SIG-M5 (cell line): ENCODE measurements around the gene SLC35G4.
"Not testable (repeated sequence)": the region's sequence is repeated elsewhere in the genome, so short reads cannot be mapped to it uniquely, and the experiment has no call there.

Source experiments
- DNase-seq: peaks from one replicate; lab custom pipeline; 2025; lab: John Stamatoyannopoulos, UW

The SLC35G4 gene

DNA sequence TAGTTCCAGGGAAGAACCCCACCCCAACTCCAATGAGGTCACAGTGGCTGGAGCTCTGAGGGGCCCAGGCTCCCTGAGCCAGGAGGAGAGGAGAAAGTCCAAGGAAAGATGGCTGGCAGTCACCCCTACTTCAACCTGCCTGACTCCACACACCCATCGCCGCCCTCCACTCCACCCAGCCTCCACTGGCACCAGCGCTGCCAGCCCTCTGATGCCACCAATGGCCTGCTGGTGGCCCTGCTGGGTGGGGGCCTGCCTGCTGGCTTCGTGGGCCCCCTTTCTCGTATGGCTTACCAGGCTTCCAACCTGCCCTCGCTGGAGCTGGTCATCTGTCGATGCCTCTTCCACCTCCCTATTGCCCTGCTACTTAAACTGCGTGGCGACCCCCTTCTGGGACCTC lies at the start of gene SLC35G4:
Gene SLC35G4, plus strand, starts transcription at position 109 of the 400 bp plus-strand sequence. Its CDS starts 0 bp downstream, at position 109.
- DNase-seq, result not testable (repeated sequence)

- DNase-seq, result no peak
These were observed 48.1 kb upstream of the SLC35G4 start for GRCh38 chr18:11561293-11561692.

DNA sequence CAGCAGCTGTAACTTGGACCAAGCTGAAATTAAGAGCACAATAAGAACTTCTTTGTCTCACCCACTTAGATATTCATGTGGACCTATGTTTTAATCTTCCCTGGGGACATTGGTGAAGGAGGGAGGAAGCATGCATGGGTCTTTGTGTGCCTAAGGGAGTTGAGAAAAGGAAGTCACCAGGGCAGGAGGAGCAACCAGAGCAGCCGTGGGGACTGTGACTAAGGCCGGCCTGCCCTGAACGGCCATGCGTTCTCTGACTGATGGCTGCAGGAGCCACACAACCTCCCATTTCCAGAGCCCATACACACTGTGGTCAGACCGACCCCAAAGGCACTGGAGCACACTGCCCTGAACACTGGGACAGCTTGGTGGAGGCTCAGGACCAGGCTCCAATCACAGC lies 43.7 kb upstream of the SLC35G4 start:
- no peak for DNase-seq

- DNase-seq, result no peak
These were observed 43.0 kb upstream of the SLC35G4 start for GRCh38 chr18:11566236-11566965.

DNA sequence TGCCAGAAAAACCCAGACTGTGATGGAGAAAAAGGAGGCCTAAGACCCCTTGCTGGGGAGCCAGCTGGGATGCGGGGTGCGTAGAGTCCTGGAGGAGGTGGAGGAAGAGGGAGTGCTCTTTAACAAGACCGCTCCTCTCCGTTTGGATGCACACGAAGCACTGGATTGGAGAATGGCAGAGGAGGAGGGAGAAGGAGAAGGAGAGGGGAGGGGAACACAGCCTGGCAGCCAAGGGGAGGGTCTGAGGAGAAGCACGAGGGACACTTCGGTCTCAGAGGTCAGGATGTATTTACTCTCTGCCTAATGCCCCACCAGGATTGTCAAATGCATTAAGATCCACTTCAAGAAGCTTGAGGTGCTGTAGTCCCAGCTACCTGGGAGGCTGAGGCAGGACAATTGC lies 42.0 kb upstream of the SLC35G4 start:
- DNase-seq, result no peak

DNA sequence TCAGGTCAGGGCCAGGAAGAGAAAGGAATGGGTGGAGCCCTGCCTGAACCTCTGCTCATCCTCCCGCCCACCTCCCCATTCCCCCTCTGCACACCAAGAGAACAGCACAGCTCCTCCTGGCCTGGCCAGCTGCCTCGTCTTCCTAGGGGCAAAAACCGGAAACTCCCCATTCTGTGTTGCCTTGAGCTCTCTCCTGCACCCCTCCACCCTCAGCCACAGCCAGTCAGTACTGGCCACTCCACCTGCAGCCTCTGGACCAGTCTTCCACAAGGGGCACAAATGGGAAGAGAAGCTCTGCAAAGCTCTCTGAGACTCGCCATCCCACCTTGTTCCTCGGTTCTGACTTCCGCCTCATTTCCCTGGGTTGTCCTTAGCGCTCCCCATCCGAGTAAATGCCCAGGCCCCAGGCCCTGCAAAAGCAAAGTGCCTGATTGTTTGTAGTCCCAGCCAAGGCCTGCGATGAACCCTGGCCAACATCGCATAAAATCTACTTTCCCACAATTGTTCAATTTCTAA lies 39.3 kb upstream of the SLC35G4 start:
- DNase-seq, result no peak

GRCh38 chr18:11570769-11571412 lies 38.5 kb upstream of the SLC35G4 start:
- DNase-seq, result no peak

DNA sequence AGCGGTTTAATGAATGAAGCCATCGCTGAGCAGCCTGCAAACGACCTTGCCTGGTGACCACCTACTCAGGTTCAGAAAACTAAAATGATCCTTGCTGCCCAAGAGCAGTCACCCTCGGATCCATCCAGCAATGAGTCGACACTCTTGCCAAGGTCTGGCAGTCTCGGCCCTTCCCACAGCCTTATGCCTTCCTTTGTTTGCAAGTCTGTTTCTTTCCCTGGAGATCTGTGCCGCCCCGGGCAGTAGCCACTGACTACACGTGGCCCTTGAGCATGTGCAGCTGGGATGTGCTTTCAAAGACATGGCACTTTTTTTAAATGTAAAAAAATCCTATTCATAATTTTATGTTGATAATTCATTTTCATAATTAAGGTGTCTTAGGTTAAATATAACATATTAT lies 37.2 kb upstream of the SLC35G4 start:
- no peak for DNase-seq

DNA sequence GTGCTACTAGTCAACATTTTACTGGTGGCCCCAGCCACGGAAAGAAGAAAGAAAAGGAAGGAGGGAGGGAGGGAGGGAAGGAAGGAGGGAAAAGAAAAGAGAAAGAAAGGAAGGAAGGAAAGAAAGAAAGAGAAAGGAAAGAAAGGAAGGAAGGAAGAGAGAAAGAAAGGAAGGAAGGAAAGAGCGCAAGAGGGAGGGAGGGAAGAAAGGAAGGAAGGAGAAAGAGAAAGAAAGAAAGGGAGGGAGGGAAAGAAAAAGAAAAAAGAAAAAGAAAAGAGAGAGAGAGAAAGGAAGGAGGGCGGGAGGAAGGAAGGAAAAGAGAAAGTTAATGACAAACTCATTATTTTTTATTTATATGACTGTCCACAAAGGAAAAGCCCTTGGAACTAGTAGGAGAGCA lies 34.9 kb upstream of the SLC35G4 start:
- DNase-seq, result no peak

DNA sequence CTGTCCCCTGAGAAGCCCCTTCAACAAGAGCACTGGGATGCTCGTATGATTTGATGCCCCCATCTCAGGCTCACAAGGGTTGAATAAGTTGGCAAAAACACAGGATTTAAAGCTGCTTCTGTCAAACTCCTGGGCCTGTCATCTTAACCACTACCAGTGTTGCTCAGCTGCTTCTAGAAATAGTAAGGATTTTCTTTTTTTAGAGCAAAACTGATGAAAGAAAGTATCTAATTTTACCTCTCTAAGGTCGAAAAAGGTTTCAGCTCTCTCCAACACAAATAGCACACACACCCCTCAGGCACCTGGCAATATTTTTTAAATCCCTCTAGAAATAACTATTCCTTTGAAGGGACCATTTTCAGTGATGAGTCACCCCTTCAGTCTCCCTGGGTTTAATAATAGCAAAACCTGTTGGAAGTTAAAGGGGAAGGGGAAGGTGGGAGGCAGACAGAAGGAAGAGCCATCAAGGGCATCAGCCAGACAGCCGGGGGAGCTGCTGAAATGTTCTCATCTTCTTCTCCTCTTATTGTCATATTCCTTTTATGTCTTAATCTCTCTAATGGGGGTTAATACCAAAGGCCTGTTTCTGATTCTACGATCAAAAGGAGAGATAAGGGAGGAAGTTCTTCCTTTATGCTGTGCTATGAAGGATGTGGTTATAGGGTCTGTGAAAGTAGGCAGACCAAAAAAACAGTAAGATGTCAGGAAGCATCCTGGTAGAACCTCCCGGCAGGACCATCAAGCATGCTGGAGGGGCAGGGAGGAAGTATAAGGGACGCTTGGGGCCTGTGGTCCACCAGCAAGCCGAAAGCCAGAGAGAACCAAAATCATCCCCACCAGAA lies 31.9 kb upstream of the SLC35G4 start:
- DNase-seq, result no peak

DNA sequence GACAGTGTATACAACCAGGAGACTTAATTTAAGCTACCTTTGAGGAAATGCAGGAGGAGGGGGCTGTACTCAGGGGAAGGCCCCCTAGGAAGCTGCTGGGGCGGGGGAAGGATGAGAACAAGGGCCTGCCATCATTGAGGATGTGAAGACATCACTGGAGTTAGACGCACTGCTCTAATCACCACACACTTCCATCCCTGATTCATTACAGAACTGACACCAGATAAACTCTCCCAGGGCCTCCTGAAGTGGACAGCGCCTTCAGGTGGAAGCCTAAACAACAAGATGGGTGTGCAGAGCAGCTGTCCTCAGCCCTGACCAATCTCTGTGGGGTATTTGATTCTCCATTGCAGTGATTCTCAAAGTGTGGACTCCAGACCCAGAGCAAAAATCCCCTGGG lies 30.6 kb upstream of the SLC35G4 start:
- DNase-seq, result no peak

- DNase-seq, result no peak
These were observed 29.5 kb upstream of the SLC35G4 start for GRCh38 chr18:11579916-11580315.

DNA sequence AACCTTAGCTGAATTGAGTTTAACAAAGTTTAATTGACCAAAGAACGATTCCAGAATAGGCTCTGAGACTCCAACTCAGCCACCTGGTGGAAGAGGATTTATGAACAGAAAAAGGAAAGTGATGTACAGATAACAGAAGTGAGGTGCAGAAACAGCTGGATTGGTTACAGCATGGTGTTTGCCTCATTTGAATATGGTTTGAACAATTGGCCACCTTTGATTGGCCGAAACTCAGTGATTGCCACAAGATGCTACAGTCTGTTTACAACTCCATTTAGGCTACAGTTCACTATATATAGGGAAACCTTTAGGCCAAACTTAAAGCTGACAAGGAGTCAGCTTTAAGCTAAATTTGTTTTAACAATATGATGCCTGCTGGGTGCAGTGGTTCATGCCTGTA lies 28.1 kb upstream of the SLC35G4 start:
- no peak for DNase-seq

GRCh38 chr18:11585596-11585995 lies 23.8 kb upstream of the SLC35G4 start:
- no peak for DNase-seq

DNA sequence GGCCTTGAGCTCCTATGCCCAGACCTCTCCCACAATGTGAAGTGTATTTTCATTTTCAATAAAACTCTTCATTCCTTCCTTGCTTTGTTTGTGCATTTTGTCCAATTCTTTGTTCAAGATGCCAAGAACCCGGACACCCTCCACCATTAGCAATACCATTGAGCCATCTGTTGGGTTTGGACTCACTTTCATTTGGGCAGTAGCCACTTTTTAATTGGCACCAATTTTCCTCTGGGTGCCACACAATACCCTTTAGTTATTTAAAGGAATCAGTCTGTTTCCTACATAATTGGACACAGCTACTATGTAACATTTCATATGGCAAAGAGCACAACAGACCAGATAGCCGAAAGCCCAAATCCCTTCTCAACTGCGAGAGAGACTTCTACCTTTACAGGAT lies 22.5 kb upstream of the SLC35G4 start:
- no peak for DNase-seq

DNA sequence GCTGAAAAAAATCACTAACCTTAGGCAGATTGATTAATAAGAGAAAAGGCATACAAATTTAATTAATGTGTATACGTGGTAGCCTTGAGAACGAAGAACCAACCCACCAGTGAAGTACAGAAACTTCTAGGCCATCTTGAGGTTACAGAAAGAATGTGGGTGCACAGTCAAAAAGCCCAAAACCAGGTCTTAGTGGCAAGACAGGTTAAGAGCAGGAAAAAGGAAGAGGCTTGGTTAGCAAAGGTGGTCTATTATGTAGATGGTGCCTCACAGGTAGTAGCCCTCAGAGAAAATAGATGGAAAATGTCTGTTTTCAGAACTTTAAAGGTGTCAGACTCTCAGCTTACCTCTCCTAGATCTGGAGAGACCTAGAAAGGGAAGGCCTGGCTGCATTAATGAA lies 22.0 kb upstream of the SLC35G4 start:
- no peak for DNase-seq

GRCh38 chr18:11587846-11588245 lies 21.6 kb upstream of the SLC35G4 start:
- no peak for DNase-seq

DNA sequence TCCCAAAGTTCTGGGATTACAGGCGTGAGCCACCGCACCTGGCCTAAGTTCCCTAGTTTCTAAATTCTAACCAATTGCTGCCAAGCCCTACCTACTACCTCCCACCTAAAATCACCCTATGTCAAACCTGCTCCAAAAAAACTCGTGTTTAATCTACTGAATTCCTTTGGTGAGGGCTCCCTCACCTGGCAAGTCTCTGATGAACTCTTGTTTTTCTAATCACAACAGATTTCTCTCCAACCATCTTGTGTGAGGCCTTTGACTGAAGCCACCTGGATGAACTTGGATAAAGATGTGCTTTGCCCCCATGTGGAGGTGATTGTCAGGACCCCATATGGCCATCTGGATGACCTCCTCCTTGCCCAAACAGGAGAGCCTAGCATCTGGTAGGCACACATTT lies 17.4 kb upstream of the SLC35G4 start:
- no peak for DNase-seq

GRCh38 chr18:11600321-11600720 lies 9.1 kb upstream of the SLC35G4 start:
- DNase-seq, result no peak

DNA sequence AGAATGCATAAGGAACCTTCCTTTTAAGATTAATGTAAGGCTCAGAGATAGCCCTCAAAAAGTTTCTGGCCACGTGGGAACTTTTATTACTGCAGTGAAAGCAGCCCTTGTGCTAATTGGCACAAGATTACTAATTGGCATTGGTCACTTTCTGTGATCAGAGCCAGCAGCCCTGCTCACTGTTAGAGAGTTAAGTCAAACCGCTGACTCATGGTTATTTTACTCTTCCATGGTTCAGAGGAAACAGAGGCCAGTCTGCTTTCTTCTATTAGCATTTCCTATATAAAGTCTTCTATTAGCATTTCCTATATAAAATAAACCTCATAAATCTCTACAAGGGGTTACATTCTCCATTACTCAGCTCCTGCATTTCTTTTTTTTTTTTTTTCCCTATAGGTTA lies 1.5 kb upstream of the SLC35G4 start:
- no peak for DNase-seq

DNA sequence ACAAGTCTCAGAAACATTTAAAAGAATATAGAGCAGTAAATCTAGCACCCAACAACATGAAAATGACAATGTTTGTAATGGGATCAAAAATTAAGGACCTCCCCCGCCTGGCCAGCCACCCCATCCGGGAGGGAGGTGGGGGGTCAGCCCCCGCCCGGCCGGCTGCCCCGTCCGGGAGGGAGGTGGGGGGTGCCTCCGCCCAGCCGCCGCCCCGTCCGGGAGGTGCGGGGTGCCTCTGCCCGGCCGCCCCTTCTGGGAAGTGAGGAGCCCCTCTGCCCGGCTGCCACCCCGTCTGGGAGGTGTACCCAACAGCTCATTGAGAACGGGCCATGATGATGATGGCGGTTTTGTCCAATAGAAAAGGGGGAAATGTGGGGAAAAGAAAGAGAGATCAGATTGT lies 778 bp upstream of the SLC35G4 start:
- not testable (repeated sequence) for DNase-seq

DNA sequence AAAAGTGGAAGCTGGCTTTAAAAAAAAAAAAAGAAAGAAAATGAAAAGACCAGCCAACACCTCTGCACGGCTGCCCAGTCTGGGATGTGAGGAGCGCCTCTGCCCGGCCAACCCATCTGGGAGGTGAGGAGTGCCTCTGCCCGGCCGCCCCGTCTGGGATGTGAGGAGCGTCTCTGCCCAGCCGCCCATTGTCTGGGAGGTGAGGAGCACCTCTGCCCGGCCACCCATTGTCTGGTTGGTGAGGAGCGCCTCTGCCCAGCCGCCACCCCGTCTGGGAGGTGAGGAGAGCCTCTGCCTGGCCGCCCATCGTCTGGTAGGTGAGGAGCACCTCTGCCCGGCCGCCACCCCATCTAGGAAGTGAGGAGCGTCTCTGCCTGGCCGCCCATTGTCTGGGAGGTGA lies 3.7 kb downstream of the SLC35G4 start:
- not testable (repeated sequence) for DNase-seq

GRCh38 chr18:11613611-11614010 lies 4.2 kb downstream of the SLC35G4 start:
- not testable (repeated sequence) for DNase-seq
